ENCODE results near the gene VPS37C.

DNA sequence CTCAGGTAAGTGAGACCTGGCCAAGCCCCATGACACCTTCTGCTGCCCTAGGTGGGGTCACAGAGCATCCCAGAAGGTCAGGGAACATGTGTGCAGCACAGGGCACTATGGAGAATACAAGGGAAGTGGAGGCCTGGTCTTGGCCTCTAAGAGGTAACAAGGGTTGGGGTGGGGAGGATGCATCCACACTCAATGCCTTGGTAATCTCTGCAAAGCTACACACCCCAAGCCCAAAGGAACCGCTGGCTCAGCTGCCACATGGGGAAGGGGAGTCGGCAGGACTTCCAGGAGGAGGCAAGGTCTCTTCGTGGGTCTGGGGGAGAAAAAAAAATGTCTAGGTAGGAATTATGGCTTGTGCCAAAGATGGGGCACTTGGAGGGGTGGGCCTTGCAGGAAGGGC, 41.7 kb downstream of the VPS37C start:
- TF ChIP-seq, protein P1, sequence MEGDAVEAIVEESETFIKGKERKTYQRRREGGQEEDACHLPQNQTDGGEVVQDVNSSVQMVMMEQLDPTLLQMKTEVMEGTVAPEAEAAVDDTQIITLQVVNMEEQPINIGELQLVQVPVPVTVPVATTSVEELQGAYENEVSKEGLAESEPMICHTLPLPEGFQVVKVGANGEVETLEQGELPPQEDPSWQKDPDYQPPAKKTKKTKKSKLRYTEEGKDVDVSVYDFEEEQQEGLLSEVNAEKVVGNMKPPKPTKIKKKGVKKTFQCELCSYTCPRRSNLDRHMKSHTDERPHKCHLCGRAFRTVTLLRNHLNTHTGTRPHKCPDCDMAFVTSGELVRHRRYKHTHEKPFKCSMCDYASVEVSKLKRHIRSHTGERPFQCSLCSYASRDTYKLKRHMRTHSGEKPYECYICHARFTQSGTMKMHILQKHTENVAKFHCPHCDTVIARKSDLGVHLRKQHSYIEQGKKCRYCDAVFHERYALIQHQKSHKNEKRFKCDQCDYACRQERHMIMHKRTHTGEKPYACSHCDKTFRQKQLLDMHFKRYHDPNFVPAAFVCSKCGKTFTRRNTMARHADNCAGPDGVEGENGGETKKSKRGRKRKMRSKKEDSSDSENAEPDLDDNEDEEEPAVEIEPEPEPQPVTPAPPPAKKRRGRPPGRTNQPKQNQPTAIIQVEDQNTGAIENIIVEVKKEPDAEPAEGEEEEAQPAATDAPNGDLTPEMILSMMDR (IDR thresholded peaks at IDR 0.05), result no peak
- TF ChIP-seq POLR2A (IDR thresholded peaks at IDR 0.05) (no peak), EP300 (IDR thresholded peaks at IDR 0.05) (no peak)

Measured in ovary (tissue), 3 donors.